22Rv1 (cell line): ENCODE data around the gene CT45A8.
A peak's percentile ranks its signal among the peaks of the same experiment; 100 is the strongest.
"Not testable (repeated sequence)": the region's sequence is repeated elsewhere in the genome, so short reads cannot be mapped to it uniquely, and the experiment has no call there.

Experiments
- H3K27ac ChIP-seq: fragments of 450-650 bp; 2 replicates; pipeline ENCODE4 v1.5.1; 2017
- ZFX ChIP-seq: fragments of 450-650 bp; IDR thresholded peaks from 2 replicates; pipeline ENCODE4 v1.6.1; 2017; ENCODE audit warnings: antibody characterized with exemption, borderline replicate concordance
- TF ChIP-seq, protein P1 (sequence below): fragments of 450-650 bp; IDR thresholded peaks from 2 replicates; pipeline ENCODE4 v1.5.1; 2017; ENCODE audit warnings: mild to moderate bottlenecking

CT45A8 gene, protein sequence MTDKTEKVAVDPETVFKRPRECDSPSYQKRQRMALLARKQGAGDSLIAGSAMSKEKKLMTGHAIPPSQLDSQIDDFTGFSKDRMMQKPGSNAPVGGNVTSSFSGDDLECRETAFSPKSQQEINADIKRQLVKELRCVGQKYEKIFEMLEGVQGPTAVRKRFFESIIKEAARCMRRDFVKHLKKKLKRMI

DNA sequence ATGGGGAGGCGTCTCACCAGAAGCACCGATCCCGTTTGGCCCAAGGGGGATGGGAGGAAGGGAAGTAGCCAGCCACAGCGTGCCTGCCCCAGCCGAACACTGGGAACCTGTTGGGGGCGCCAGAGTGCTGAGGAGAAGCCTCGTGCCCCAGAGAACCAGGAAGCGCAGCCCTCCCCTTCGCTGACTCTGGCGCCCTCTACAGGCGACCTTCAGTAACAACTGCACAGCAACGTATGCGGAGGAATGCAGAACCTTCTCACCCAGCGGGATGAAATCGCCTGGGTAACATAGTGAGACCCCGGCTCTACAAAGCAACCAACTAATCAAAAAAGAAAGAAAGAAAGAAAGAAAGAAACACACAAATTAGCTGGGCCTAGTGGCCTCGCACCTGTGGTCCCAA is at the start of gene CT45A8:
Gene CT45A8 (minus strand): TSS at position 101 of the 400 bp plus-strand sequence. CDS start 3,755 bp downstream, outside the sequence.
- not testable (repeated sequence) for H3K27ac ChIP-seq

DNA sequence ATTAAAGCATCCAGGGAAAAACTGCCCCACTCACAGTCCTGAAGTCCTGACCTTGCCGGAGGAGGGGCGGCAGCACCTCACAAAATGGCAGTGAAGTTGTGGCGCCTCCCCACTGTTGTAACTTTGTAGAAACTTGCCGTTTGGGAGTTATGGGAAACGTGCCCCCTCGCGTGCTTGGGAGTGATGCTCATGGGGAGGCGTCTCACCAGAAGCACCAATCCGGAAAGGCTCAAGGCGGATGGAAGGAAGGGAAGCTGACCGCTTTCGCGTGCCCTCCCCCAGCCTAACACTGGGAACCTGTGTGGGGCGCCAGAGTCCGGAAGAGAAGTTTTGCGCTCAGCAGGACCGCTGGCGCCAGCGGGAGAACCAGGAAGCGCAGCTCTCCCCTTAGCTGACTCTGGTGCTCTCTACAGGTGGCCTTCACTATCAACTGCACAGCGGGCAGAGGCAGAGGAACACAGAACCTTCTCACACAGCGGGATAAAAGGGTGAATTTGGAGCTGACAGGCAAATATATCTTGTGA is 39.0 kb upstream of the CT45A8 start, which contains the start of the genes CT45A10 and SAGE1:
Gene CT45A10 (minus strand): TSS at position 151 of the 524 bp plus-strand sequence. CDS start 8,100 bp downstream, outside the sequence.
Gene SAGE1 (plus strand): TSS at position 423 of the 524 bp plus-strand sequence. CDS start 2,527 bp downstream, outside the sequence.
- H3K27ac ChIP-seq: no peak within 1 kb of the TSS
- TF ChIP-seq, protein P1, sequence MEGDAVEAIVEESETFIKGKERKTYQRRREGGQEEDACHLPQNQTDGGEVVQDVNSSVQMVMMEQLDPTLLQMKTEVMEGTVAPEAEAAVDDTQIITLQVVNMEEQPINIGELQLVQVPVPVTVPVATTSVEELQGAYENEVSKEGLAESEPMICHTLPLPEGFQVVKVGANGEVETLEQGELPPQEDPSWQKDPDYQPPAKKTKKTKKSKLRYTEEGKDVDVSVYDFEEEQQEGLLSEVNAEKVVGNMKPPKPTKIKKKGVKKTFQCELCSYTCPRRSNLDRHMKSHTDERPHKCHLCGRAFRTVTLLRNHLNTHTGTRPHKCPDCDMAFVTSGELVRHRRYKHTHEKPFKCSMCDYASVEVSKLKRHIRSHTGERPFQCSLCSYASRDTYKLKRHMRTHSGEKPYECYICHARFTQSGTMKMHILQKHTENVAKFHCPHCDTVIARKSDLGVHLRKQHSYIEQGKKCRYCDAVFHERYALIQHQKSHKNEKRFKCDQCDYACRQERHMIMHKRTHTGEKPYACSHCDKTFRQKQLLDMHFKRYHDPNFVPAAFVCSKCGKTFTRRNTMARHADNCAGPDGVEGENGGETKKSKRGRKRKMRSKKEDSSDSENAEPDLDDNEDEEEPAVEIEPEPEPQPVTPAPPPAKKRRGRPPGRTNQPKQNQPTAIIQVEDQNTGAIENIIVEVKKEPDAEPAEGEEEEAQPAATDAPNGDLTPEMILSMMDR: peak; percentile 68
- no peak for TF ChIP-seq ZFX

DNA sequence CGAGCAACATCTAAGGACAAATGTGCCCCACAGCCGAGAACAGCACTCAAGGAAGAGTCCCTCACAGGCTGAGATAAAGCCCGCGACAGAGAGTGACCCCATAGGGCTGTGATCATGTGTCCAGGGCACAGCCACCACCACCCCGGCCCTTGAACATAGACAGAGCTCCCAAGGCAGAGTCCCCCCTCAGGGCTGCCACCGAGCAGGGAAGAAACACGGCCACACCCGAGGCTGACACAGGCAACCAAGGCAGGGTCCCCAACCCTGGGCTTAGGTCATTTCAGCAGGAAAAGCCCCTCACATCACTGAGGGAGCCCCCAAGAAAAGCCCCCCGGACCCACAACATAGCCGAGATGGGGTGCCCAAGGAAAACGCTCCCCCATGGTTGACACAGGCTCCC is 38.4 kb upstream of the CT45A8 start:
- TF ChIP-seq, protein P1: no peak
- TF ChIP-seq ZFX: no peak
- no peak overlapping the region for H3K27ac ChIP-seq

DNA sequence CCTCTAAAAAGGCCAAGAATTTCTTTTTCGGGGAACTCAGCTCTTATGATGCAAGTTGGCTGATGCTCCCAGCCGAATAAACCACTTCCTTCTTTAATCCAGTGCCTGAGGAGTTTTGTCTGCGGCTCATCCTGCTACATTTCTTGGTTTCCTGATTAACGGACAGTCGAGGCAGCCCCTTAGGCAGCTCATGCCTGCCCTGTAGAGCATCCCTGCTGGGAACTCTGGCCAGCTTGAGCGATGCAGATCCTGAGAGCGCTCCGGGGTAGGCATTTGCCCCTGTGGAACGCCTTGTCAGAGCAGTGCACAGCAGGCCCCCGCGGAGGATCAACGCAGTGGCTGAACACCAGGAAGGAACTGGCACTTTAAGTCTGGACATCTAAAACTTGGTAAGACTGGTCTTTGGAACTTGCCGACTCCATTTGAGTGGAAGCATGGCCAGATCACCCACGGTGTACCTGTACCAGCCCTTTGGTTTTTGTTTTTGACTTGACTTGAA is 35.8 kb upstream of the CT45A8 start:
- no peak overlapping the region for H3K27ac ChIP-seq
- TF ChIP-seq ZFX: no peak
- TF ChIP-seq, protein P1: no peak

DNA sequence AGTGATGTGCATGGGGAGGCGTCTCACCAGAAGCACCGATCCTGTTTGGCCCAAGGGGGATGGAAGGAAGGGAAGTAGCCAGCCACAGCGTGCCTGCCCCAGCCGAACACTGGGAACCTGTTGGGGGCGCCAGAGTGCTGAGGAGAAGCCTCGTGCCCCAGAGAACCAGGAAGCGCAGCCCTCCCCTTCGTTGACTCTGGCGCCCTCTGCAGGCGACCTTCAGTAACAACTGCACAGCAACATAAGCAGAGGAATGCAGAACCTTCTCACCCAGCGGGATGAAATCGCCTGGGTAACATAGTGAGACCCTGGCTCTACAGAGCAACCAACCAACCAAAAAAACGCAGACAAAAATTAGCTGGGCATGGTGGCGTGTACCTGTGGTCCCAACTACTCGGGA is 34.6 kb upstream of the CT45A8 start:
- H3K27ac ChIP-seq: not testable (repeated sequence)
- TF ChIP-seq, protein P1: peak; percentile 47

DNA sequence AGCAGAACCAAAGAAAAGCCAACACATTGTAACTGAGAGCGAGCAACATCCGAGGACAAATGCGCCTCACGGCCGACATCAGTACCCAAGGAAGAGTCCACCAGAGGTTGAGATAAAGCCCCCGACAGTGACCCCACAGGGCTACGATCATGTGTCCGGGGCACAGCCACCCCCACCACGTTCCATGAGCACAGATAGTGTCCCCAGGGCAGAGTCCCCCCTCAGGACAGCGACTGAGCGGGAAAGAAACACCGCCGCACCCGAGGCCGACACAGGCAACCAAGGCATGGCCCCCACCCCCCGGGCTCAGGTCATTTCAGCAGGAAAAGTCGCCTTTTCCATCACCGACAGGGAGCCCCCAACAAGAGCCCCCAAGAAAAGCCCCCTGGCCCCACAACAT is 33.9 kb upstream of the CT45A8 start:
- not testable (repeated sequence) for H3K27ac ChIP-seq

DNA sequence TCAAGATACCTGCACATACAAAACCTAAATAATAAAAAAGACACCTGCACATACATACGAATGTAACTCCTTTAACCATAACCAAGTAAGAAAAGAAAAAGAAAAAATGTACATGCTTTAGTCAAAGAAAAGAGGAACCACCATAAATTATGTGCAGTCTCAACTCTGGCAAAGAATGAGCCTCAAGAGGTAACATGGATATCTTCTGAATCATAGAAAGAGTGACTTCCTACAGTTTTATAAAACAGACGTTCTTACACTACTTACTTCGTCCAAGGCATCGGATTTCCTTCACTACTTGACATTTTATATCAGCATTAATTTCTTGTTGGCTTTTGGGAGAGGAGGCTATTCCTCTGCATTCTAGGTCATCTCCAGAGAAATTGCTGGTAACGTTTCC is 28.4 kb upstream of the CT45A8 start:
- not testable (repeated sequence) for H3K27ac ChIP-seq

DNA sequence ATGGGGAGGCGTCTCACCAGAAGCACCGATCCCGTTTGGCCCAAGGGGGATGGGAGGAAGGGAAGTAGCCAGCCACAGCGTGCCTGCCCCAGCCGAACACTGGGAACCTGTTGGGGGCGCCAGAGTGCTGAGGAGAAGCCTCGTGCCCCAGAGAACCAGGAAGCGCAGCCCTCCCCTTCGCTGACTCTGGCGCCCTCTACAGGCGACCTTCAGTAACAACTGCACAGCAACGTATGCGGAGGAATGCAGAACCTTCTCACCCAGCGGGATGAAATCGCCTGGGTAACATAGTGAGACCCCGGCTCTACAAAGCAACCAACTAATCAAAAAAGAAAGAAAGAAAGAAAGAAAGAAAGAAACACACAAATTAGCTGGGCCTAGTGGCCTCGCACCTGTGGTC is 17.4 kb upstream of the CT45A8 start, which contains the start of gene CT45A9:
Gene CT45A9 (minus strand): TSS at position 101 of the 400 bp plus-strand sequence. CDS start 3,751 bp downstream, outside the sequence.
- H3K27ac ChIP-seq: not testable (repeated sequence)

DNA sequence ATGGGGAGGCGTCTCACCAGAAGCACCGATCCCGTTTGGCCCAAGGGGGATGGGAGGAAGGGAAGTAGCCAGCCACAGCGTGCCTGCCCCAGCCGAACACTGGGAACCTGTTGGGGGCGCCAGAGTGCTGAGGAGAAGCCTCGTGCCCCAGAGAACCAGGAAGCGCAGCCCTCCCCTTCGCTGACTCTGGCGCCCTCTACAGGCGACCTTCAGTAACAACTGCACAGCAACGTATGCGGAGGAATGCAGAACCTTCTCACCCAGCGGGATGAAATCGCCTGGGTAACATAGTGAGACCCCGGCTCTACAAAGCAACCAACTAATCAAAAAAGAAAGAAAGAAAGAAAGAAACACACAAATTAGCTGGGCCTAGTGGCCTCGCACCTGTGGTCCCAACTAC is 17.2 kb downstream of the CT45A8 start, which contains the start of gene CT45A7:
Gene CT45A7 (minus strand): TSS at position 101 of the 400 bp plus-strand sequence. CDS start 3,747 bp downstream, outside the sequence.
- H3K27ac ChIP-seq: not testable (repeated sequence)

DNA sequence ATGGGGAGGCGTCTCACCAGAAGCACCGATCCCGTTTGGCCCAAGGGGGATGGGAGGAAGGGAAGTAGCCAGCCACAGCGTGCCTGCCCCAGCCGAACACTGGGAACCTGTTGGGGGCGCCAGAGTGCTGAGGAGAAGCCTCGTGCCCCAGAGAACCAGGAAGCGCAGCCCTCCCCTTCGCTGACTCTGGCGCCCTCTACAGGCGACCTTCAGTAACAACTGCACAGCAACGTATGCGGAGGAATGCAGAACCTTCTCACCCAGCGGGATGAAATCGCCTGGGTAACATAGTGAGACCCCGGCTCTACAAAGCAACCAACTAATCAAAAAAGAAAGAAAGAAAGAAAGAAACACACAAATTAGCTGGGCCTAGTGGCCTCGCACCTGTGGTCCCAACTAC is 34.4 kb downstream of the CT45A8 start, which contains the start of gene CT45A2:
Gene CT45A2 (minus strand): TSS at position 101 of the 400 bp plus-strand sequence. CDS start 3,747 bp downstream, outside the sequence.
- H3K27ac ChIP-seq: not testable (repeated sequence)

DNA sequence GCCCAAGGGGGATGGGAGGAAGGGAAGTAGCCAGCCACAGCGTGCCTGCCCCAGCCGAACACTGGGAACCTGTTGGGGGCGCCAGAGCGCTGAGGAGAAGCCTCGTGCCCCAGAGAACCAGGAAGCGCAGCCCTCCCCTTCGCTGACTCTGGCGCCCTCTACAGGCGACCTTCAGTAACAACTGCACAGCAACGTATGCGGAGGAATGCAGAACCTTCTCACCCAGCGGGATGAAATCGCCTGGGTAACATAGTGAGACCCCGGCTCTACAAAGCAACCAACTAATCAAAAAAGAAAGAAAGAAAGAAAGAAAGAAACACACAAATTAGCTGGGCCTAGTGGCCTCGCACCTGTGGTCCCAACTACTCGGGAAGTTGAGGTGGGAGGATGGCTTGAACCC is 51.7 kb downstream of the CT45A8 start, which contains the start of gene CT45A6:
Gene CT45A6 (minus strand): TSS at position 101 of the 400 bp plus-strand sequence. CDS start 3,794 bp downstream, outside the sequence.
- H3K27ac ChIP-seq: not testable (repeated sequence)
